GM19324 (cell line): ENCODE results near the gene NECTIN1.

ENCODE experiments used
- ATAC-seq: cut with Tn5 transposase; IDR thresholded peaks from one replicate; pipeline ENCODE4 v1.9.1; 2021; ENCODE audit warnings: mild to moderate bottlenecking, moderate library complexity; ENCODE audit not compliant: unreplicated experiment, low FRiP score

The NECTIN1 gene

GRCh38 chr11:119626197-119626841 is 102.7 kb downstream of the NECTIN1 start:
- ATAC-seq: no peak

GRCh38 chr11:119625206-119625978 is 103.6 kb downstream of the NECTIN1 start:
- ATAC-seq: no peak

GRCh38 chr11:119624629-119625028 is 104.4 kb downstream of the NECTIN1 start:
- ATAC-seq: no peak

- no peak for ATAC-seq
These were observed 104.8 kb downstream of the NECTIN1 start for GRCh38 chr11:119624102-119624615.

- no peak for ATAC-seq
These were observed 105.3 kb downstream of the NECTIN1 start for GRCh38 chr11:119623682-119624081.

- no peak for ATAC-seq
These were observed 106.4 kb downstream of the NECTIN1 start for GRCh38 chr11:119622454-119623143.

GRCh38 chr11:119619665-119620064 is 109.3 kb downstream of the NECTIN1 start:
- no peak for ATAC-seq

- no peak for ATAC-seq
These were observed 110.6 kb downstream of the NECTIN1 start for GRCh38 chr11:119618208-119618909.

GRCh38 chr11:119617340-119617713 is 111.7 kb downstream of the NECTIN1 start:
- no peak for ATAC-seq

- ATAC-seq: no peak
These were observed 112.2 kb downstream of the NECTIN1 start for GRCh38 chr11:119616586-119617339.

- ATAC-seq: no peak
These were observed 113.2 kb downstream of the NECTIN1 start for GRCh38 chr11:119615882-119616196.

- ATAC-seq: no peak
These were observed 113.8 kb downstream of the NECTIN1 start for GRCh38 chr11:119615003-119615881.

GRCh38 chr11:119614222-119615002 is 114.6 kb downstream of the NECTIN1 start:
- no peak for ATAC-seq

- ATAC-seq: no peak
These were observed 116.2 kb downstream of the NECTIN1 start for GRCh38 chr11:119612814-119613213.

- ATAC-seq: no peak
These were observed 118.1 kb downstream of the NECTIN1 start for GRCh38 chr11:119610836-119611426.

- no peak for ATAC-seq
These were observed 120.2 kb downstream of the NECTIN1 start for GRCh38 chr11:119608781-119609180.

GRCh38 chr11:119608201-119608600 is 120.8 kb downstream of the NECTIN1 start:
- no peak for ATAC-seq

GRCh38 chr11:119607726-119608125 is 121.3 kb downstream of the NECTIN1 start:
- ATAC-seq: no peak
